Liver (tissue), 3 donors: ENCODE data around the gene PLXNB2.

Source experiments
- FOXA1 ChIP-seq: IDR thresholded peaks from 2 replicates; pipeline ENCODE4 v1.6.1; 2016; ENCODE audit warnings: antibody characterized with exemption
- JUND ChIP-seq, 2 donors: IDR thresholded peaks; 2 replicates each; pipeline ENCODE4 v1.6.1; 2016; ENCODE audit warnings: antibody characterized with exemption in 2 of 2
- RAD21 ChIP-seq, 2 donors: IDR thresholded peaks; 2 replicates each; pipeline ENCODE4 v1.6.1; 2016; ENCODE audit warnings: antibody characterized with exemption in 2 of 2, mild to moderate bottlenecking in 2 of 2
- RXRA ChIP-seq, 2 donors: IDR thresholded peaks; 2 replicates each; pipeline ENCODE4 v1.6.1; 2017 to 2018; ENCODE audit warnings: antibody characterized with exemption in 2 of 2, mild to moderate bottlenecking in 1 of 2
- YY1 ChIP-seq: IDR thresholded peaks from 2 replicates; pipeline ENCODE4 v1.6.1; 2016; ENCODE audit warnings: antibody characterized with exemption, mild to moderate bottlenecking
- TF ChIP-seq, protein P1 (sequence below): fragments of 150-350 bp; IDR thresholded peaks from 2 replicates; pipeline ENCODE4 v1.5.1; 2017; ENCODE audit warnings: improper control_type of control experiment, low read depth, low read length; ENCODE audit not compliant: missing input control
- TF ChIP-seq, protein P2 (sequence below): IDR thresholded peaks from 2 replicates; pipeline ENCODE4 v1.6.1; 2016; ENCODE audit warnings: antibody characterized with exemption
- TF ChIP-seq, protein P3 (sequence below): IDR thresholded peaks from 2 replicates; pipeline ENCODE4 v1.6.1; 2016; ENCODE audit warnings: antibody characterized with exemption, mild to moderate bottlenecking
- TF ChIP-seq, protein P4 (sequence below): IDR thresholded peaks from 2 replicates; pipeline ENCODE4 v1.6.1; 2016; ENCODE audit warnings: antibody characterized with exemption
- donor health status: healthy.
- donor health status: healthy.

DNA sequence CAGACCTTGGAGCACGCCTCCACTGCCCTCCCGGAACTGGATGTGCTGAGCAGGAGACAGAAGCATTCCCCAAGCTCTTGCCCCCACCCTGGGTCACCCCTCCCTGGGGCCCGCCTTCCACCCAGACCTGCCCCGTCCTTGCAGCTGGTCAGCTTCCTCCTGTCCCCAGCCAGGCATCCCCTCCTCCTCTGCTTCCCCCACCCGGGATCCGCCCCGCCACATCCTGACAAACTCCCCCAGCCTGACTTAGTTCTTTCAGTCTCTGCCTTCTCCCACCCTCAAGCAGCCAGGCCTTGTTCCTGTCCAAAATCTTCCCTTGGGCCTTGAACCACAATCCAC, 1.1 kb upstream of the PLXNB2 start:
- TF ChIP-seq, protein P1, sequence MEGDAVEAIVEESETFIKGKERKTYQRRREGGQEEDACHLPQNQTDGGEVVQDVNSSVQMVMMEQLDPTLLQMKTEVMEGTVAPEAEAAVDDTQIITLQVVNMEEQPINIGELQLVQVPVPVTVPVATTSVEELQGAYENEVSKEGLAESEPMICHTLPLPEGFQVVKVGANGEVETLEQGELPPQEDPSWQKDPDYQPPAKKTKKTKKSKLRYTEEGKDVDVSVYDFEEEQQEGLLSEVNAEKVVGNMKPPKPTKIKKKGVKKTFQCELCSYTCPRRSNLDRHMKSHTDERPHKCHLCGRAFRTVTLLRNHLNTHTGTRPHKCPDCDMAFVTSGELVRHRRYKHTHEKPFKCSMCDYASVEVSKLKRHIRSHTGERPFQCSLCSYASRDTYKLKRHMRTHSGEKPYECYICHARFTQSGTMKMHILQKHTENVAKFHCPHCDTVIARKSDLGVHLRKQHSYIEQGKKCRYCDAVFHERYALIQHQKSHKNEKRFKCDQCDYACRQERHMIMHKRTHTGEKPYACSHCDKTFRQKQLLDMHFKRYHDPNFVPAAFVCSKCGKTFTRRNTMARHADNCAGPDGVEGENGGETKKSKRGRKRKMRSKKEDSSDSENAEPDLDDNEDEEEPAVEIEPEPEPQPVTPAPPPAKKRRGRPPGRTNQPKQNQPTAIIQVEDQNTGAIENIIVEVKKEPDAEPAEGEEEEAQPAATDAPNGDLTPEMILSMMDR = no peak
- TF ChIP-seq JUND (IDR thresholded peaks at IDR 0.05) = no peak
- TF ChIP-seq, protein P2, sequence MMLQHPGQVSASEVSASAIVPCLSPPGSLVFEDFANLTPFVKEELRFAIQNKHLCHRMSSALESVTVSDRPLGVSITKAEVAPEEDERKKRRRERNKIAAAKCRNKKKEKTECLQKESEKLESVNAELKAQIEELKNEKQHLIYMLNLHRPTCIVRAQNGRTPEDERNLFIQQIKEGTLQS = no peak
- no peak for TF ChIP-seq FOXA1
- TF ChIP-seq, protein P3, sequence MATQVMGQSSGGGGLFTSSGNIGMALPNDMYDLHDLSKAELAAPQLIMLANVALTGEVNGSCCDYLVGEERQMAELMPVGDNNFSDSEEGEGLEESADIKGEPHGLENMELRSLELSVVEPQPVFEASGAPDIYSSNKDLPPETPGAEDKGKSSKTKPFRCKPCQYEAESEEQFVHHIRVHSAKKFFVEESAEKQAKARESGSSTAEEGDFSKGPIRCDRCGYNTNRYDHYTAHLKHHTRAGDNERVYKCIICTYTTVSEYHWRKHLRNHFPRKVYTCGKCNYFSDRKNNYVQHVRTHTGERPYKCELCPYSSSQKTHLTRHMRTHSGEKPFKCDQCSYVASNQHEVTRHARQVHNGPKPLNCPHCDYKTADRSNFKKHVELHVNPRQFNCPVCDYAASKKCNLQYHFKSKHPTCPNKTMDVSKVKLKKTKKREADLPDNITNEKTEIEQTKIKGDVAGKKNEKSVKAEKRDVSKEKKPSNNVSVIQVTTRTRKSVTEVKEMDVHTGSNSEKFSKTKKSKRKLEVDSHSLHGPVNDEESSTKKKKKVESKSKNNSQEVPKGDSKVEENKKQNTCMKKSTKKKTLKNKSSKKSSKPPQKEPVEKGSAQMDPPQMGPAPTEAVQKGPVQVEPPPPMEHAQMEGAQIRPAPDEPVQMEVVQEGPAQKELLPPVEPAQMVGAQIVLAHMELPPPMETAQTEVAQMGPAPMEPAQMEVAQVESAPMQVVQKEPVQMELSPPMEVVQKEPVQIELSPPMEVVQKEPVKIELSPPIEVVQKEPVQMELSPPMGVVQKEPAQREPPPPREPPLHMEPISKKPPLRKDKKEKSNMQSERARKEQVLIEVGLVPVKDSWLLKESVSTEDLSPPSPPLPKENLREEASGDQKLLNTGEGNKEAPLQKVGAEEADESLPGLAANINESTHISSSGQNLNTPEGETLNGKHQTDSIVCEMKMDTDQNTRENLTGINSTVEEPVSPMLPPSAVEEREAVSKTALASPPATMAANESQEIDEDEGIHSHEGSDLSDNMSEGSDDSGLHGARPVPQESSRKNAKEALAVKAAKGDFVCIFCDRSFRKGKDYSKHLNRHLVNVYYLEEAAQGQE = no peak
- TF ChIP-seq, protein P4, sequence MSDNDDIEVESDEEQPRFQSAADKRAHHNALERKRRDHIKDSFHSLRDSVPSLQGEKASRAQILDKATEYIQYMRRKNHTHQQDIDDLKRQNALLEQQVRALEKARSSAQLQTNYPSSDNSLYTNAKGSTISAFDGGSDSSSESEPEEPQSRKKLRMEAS = no peak
- no peak for TF ChIP-seq RXRA (IDR thresholded peaks at IDR 0.05)
- no peak for TF ChIP-seq YY1
- no peak for TF ChIP-seq RAD21 (IDR thresholded peaks at IDR 0.05)
